NCI-H2029 treated with DMSO at 0.1 percent for 48 hours (cell line): Measurements from ENCODE around the gene SLC22A16.
"Not testable (repeated sequence)": the region's sequence is repeated elsewhere in the genome, so short reads cannot be mapped to it uniquely, and the experiment has no call there.

ENCODE experiments used
- DNase-seq: peaks from one replicate; lab custom pipeline; 2025; lab: John Stamatoyannopoulos, UW

The SLC22A16 gene

GRCh38 chr6:110488606-110489190, 12.3 kb upstream of the SLC22A16 start:
- no peak for DNase-seq

GRCh38 chr6:110487968-110488381, 11.6 kb upstream of the SLC22A16 start:
- not testable (repeated sequence) for DNase-seq

GRCh38 chr6:110486756-110487155, 10.3 kb upstream of the SLC22A16 start:
- DNase-seq: no peak

- no peak for DNase-seq
These were observed 9.1 kb upstream of the SLC22A16 start for GRCh38 chr6:110485491-110485890.

GRCh38 chr6:110484321-110484720, 7.9 kb upstream of the SLC22A16 start:
- DNase-seq: no peak

GRCh38 chr6:110482774-110483400, 6.5 kb upstream of the SLC22A16 start:
- no peak for DNase-seq

GRCh38 chr6:110481081-110481480, 4.7 kb upstream of the SLC22A16 start:
- no peak for DNase-seq

- no peak for DNase-seq
These were observed 1.3 kb downstream of the SLC22A16 start for GRCh38 chr6:110475066-110475653.

GRCh38 chr6:110474500-110474899, 1.9 kb downstream of the SLC22A16 start:
- DNase-seq: no peak

- no peak for DNase-seq
These were observed 3.7 kb downstream of the SLC22A16 start for GRCh38 chr6:110472739-110473138.

- peak; percentile 47 for DNase-seq
These were observed 4.6 kb downstream of the SLC22A16 start for GRCh38 chr6:110471726-110472365.

- no peak for DNase-seq
These were observed 7.7 kb downstream of the SLC22A16 start for GRCh38 chr6:110468731-110469130.

- no peak for DNase-seq
These were observed 8.8 kb downstream of the SLC22A16 start for GRCh38 chr6:110467566-110468140.

GRCh38 chr6:110462884-110463481, 13.4 kb downstream of the SLC22A16 start:
- no peak for DNase-seq

- DNase-seq: no peak
These were observed 15.0 kb downstream of the SLC22A16 start for GRCh38 chr6:110461376-110461775.

- no peak for DNase-seq
These were observed 17.3 kb downstream of the SLC22A16 start for GRCh38 chr6:110459137-110459536.

- no peak for DNase-seq
These were observed 17.9 kb downstream of the SLC22A16 start for GRCh38 chr6:110458476-110458875.

GRCh38 chr6:110457567-110458175, 18.7 kb downstream of the SLC22A16 start:
- DNase-seq: peak; percentile 88

- no peak for DNase-seq
These were observed 19.7 kb downstream of the SLC22A16 start for GRCh38 chr6:110456694-110457093.

- no peak for DNase-seq
These were observed 26.9 kb downstream of the SLC22A16 start for GRCh38 chr6:110449541-110449895.

GRCh38 chr6:110448846-110449540, 27.4 kb downstream of the SLC22A16 start:
- no peak for DNase-seq
